C4-2B (cell line): ENCODE measurements around the gene ETV3.

Experiments used
- H3K27ac ChIP-seq: fragments of 450-650 bp; 2 replicates; pipeline ENCODE4 v1.5.1; 2017
- CTCF ChIP-seq: fragments of 450-650 bp; conservative IDR thresholded peaks from 2 replicates; pipeline ENCODE4 v1.5.1; 2017; ENCODE audit warnings: mild to moderate bottlenecking
- ZFX ChIP-seq: fragments of 450-650 bp; IDR thresholded peaks from 2 replicates; pipeline ENCODE4 v1.6.1; 2017

ETV3 gene

GRCh38 chr1:157144509-157144908 lies 6.3 kb upstream of the ETV3 start:
- no peak for TF ChIP-seq CTCF
- no peak for TF ChIP-seq ZFX

GRCh38 chr1:157142765-157143423 lies 4.7 kb upstream of the ETV3 start:
- H3K27ac ChIP-seq: no peak overlapping the region
- TF ChIP-seq CTCF: no peak
- no peak for TF ChIP-seq ZFX

More at GRCh38 chr1:157144509-157144908, 6.3 kb upstream of the ETV3 start:
- no peak overlapping the region for H3K27ac ChIP-seq

- TF ChIP-seq CTCF (no peak), ZFX (no peak)
- no peak overlapping the region for H3K27ac ChIP-seq
These were observed 4.0 kb upstream of the ETV3 start for GRCh38 chr1:157142201-157142600.

GRCh38 chr1:157141212-157141855 lies 3.1 kb upstream of the ETV3 start:
- TF ChIP-seq ZFX (no peak), CTCF (no peak)
- H3K27ac ChIP-seq: no peak overlapping the region

GRCh38 chr1:157140063-157140588 lies 1.9 kb upstream of the ETV3 start:
- H3K27ac ChIP-seq: no peak overlapping the region
- TF ChIP-seq ZFX (no peak), CTCF (no peak)

GRCh38 chr1:157139052-157139715 lies 989 bp upstream of the ETV3 start:
- H3K27ac ChIP-seq: peak overlapping the region; percentile 86
- TF ChIP-seq CTCF (no peak), ZFX (no peak)
